Measurements from ENCODE around the gene RNF157. TPM values are rescaled to one million over a fixed set of nuclear protein-coding genes. Genes with fewer than 3 reads are reported as not detected.
"Not testable (repeated sequence)": the region's sequence is repeated elsewhere in the genome, so short reads cannot be mapped to it uniquely, and the experiment has no call there.

RNF157 gene
- total and polyA plus RNA-seq, 10 of the 15 experiments (the other 5 are each of a cell fraction or from before 2014, with no cell fraction given) = 1.4 to 15.9 (median 9.6) TPM

GRCh38 chr17:76267581-76268001 lies 27.3 kb upstream of the RNF157 start:
- TF ChIP-seq TARDBP (IDR thresholded peaks at IDR 0.05; ENCODE audit: borderline replicate concordance) (0 out of 2 replicates have a peak, but pooled peaks have one; percentile 37), MEF2B (IDR thresholded peaks at IDR 0.05; ENCODE audit: partially characterized antibody, poor library complexity, severe bottlenecking) (peak; percentile 77), CREM (IDR thresholded peaks at IDR 0.05; ENCODE audit: low read depth) (0 out of 2 replicates have a peak, but pooled peaks have one; percentile 12), EP300 (IDR thresholded peaks at IDR 0.05; ENCODE audit: borderline replicate concordance in 1 of 2, control insufficient read depth in 1 of 2, low read depth in 2 of 2, low read length in 2 of 2) (0 out of 4 replicates have a peak, but pooled peaks of 1 of the 2 experiments have one; percentile 18), MLLT1 (IDR thresholded peaks at IDR 0.05) (0 out of 2 replicates have a peak, but pooled peaks have one; percentile 76), IKZF2 (IDR thresholded peaks at IDR 0.05) (peak in 1 of 2 experiments; percentile 59; a peak in 1 of 4 replicates), RELB (IDR thresholded peaks at IDR 0.05; ENCODE audit: low read depth) (0 out of 2 replicates have a peak, but pooled peaks have one; percentile 63), NR2F1 (conservative IDR thresholded peaks at IDR 0.05) (peak; percentile 54), NBN (IDR thresholded peaks at IDR 0.05) (peak; percentile 62; the same call in 1 of the 2 replicates), HDAC6 (IDR thresholded peaks at IDR 0.05; ENCODE audit: unreplicated experiment) (peak; percentile 48), RAD51 (IDR thresholded peaks at IDR 0.05) (peak; percentile 52), BHLHE40 (IDR thresholded peaks at IDR 0.05; ENCODE audit: borderline replicate concordance in 1 of 2, low read depth in 2 of 2, low read length in 1 of 2) (peak; percentile 84 to 96)
- Histone ChIP-seq H3K4me3 (peak overlapping the region; percentile 84), H3K9ac (ENCODE audit: control insufficient read depth, insufficient read depth, low read length) (peak overlapping the region; percentile 93), H3K27ac (ENCODE audit: control insufficient read depth, insufficient read depth) (peak overlapping the region; percentile 99), H3K4me2 (ENCODE audit: control insufficient read depth, insufficient read depth) (peak overlapping the region; percentile 99), H3K79me2 (ENCODE audit: control insufficient read depth, insufficient read depth, low read length) (peaks cover 71% of the 10 kb centered on the region), H3K4me1 (ENCODE audit: control insufficient read depth, insufficient read depth, low read length) (peaks cover 49% of the 10 kb centered on the region)
- not testable (repeated sequence) for DNase-seq (ENCODE audit: low read depth, low spot score); ATAC-seq; FAIRE-seq; H3K9me3 ChIP-seq (replicated peaks; ENCODE audit: control insufficient read depth, insufficient read depth, low read length); H3K27me3 ChIP-seq (replicated peaks in 1 of 2; ENCODE audit: control insufficient read depth in 2 of 2, insufficient read depth in 2 of 2, low read length in 1 of 2); BruUV-seq (replicated peaks); H2AFZ ChIP-seq (ENCODE audit: control insufficient read depth, low read depth, low read length); H3K36me3 ChIP-seq (ENCODE audit: control insufficient read depth in 2 of 2, insufficient read depth in 2 of 2, low read length in 1 of 2); H4K20me1 ChIP-seq (ENCODE audit: control insufficient read depth, insufficient read depth)
- 0% methylated on average over 13 of the region's 13 CpGs for WGBS (ENCODE audit: insufficient coverage, insufficient replicate concordance, low lambda C conversion rate, missing lambda C conversion rate)
- ChIA-PET SMC1A (ENCODE audit: uncharacterized antibody, unreplicated experiment) (interaction anchor here (0.9 to 10.2 kb wide), 11 partner anchors 11 to 146 kb away, joined by 3 to 152 read pairs (median 14); no protein-coding TSS in a partner anchor), RAD21 (ENCODE audit: unreplicated experiment) (interaction anchor here (0.6 to 18.5 kb wide), 10 partner anchors 8 to 144 kb away, joined by 3 to 419 read pairs (median 8); no protein-coding TSS in a partner anchor), CTCF (interaction anchor here (1.0 to 10.6 kb wide), 6 partner anchors 12 to 144 kb away, joined by 3 to 160 read pairs (median 8); no protein-coding TSS in a partner anchor), POLR2A (interaction anchor here (0.6 to 17.9 kb wide), 5 partner anchors 19 to 331 kb away, joined by 3 to 427 read pairs (median 9); partner anchors contain the start of gene RNF157)
- intact Hi-C loops (cut with micrococcal nuclease; ENCODE audit: unreplicated experiment) = loop anchor here (5.0 to 10.0 kb wide), 2 partner anchors 35 to 483 kb away; partner anchors contain the start of gene UNK
- in situ Hi-C loops (cut with MboI) = loop anchor here (25.0 kb wide), 2 partner anchors 1195 to 1895 kb away; partner anchors contain the start of gene SYNGR2

Data from GM12878 (cell line).